Anterior cingulate cortex (tissue), 58 donors: ENCODE data around the gene FHL3.

ENCODE experiments used
- DNase-seq, 58 donors: peaks; one replicate each; lab custom pipeline; 2025; lab: John Stamatoyannopoulos, UW

FHL3 gene

GRCh38 chr1:37948166-37948565 is 57.1 kb downstream of the FHL3 start:
- no peak for DNase-seq

- DNase-seq, result no peak
These were observed 58.0 kb downstream of the FHL3 start for GRCh38 chr1:37947364-37947763.
